ENCODE results near the gene FAM174A.

DNA sequence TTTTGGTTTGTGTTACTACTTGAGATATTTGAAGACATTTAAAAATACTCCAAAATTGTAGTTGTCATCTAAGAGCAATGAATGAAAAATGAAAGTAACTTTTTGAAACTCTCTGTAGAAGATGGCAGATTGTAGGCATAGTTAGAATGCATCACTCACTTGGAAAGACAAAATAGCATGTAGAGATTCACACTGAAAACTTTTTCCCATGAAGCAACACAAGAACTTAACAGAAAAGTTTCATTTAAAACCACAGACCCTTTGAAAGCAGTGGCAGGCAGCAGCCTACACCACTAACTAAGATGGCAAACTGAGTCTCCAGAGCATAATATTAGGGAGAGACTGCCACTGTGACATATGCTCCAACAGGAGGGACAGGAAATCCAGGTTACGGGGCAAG, 18.9 kb upstream of the FAM174A start:
- TF ChIP-seq CTCF (conservative IDR thresholded peaks at IDR 0.05 in 1 of 2, IDR thresholded peaks at IDR 0.05 in 1 of 2; ENCODE audit: extremely low read depth in 1 of 2, insufficient read depth in 1 of 2, low read depth in 1 of 2, low read length in 2 of 2) (no peak), EZH2 (IDR thresholded peaks at IDR 0.05; ENCODE audit: borderline replicate concordance, low read length) (no peak)
